Hepatic stellate cell (primary cell): Measurements from ENCODE around the gene PTPRN2.
"Not testable (repeated sequence)": the region's sequence is repeated elsewhere in the genome, so short reads cannot be mapped to it uniquely, and the experiment has no call there.

Experiments
- DNase-seq: peaks from one replicate; pipeline ENCODE4 v3.0.0; 2011; ENCODE audit warnings: low spot score

Gene PTPRN2

DNA sequence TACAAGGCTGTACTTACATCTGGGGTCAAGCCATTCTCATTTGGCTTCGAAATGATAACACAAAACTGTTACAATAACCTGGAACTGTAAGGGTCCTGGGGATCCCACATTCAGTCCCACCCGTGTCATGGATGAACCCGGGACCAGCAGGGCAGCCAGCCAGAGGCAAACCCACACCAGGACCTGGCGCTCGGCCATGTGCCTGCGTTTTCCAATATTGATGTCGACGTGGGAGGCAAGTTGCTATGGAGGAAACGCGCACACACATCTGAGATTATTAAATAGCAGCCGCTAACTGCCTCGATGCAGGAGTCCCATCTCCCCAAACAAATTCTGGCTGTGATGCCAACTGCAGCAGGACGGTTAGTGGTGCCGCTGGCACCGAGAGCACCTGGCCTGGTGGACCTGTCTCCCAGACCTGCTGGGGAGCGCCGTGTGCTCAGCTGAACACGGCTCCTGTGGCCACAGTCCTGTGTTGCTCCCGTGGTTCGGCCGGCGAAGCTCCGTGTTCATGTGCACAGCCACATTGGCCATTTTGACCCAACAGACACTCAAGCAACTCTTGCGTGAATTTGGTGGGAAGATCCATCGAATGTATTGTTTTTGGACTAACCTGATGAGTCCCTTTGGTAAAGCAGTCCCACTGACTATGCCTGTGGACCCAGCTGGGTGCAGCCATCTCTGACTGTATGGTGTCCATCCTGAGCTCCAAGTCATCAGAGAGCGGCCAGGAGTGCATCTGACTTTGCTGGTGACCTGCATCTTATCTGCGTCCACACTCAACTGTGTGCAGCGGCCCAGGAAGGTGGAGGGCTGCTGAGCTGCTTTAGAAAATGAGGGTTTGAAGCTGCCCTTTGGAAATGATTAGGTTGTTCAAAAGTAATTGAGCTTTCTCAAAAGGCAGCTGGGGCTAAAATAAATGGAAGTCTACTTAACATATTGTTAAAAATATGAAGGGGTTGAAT, 852.7 kb downstream of the PTPRN2 start:
- no peak for DNase-seq

DNA sequence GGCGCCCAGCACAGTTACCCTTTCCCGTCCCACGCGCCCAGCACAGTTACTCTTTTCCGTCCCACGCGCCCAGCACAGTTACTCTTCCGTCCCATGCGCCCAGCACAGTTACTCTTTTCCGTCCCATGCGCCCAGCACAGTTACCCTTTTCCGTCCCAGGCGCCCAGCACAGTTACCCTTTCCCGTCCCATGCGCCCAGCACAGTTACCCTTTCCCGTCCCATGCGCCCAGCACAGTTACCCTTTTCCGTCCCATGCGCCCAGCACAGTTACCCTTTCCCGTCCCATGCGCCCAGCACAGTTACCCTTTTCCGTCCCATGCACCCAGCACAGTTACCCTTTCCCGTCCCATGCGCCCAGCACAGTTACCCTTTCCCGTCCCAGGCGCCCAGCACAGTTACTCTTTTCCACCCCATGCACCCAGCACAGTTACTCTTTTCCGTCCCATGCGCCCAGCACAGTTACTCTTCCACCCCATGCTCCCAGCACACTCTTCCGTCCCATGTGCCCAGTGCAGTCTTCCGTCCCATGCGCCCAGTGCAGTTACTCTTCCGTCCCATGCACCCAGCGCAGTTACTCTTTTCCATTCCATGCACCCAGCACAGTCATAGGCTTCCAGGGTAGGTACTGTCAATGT, 853.7 kb downstream of the PTPRN2 start:
- not testable (repeated sequence) for DNase-seq

DNA sequence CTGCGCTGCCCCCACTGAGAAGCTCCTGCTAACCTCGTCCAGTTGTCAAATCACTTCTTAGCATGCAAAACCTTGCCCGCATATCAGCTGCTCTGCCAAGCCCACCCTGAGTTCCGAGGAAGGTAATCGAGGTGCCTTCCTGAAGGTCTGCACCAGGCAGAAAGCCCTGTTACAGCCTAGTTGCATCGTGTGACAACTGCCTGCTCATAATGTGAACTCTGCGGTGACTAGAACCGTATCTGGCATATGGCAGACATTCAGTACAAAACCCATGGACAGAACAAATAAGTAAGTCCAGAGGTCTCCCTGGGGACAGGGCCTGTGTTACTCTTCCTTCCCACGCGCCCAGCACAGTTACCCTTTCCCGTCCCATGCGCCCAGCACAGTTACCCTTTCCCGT, 856.5 kb downstream of the PTPRN2 start:
- DNase-seq: no peak

DNA sequence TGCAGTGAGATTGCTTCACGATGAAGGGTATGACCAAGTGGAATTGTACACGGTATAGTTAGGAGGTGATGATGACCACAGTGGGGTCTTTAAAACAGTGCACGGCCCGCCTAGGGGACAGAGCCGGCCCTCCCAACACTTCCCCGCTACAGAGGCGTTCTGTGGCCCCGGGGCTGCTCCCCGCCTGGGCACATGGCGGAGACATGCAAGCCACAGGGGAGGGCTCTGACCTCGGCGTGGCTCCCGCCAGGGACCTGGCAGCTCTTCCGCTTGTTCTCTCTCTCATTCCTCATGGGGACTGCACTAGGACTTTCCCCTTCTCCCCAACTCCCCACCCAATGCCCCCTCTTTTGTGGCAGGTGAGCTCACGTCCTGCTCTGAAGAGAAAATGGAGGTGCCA, 857.0 kb downstream of the PTPRN2 start:
- DNase-seq: no peak

DNA sequence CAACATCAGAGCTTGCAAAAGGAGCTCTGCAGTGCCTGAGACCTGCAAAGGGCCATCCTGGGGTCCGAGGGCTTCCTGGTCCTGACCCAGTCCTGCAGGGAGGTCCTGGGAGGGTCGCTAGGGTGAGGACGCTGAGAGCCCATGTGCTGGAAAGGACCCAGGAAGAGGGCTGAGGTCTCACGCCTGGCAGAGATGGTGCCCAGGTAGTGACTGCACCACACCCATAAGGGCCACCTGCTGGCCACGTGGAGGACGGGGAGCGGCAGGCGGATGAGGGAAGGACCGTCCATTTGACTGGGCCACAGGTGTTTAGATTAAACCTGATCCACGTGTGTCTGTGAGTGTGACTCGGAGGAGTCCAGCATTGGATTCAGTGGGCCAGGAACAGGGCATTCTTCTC, 858.1 kb downstream of the PTPRN2 start:
- no peak for DNase-seq

DNA sequence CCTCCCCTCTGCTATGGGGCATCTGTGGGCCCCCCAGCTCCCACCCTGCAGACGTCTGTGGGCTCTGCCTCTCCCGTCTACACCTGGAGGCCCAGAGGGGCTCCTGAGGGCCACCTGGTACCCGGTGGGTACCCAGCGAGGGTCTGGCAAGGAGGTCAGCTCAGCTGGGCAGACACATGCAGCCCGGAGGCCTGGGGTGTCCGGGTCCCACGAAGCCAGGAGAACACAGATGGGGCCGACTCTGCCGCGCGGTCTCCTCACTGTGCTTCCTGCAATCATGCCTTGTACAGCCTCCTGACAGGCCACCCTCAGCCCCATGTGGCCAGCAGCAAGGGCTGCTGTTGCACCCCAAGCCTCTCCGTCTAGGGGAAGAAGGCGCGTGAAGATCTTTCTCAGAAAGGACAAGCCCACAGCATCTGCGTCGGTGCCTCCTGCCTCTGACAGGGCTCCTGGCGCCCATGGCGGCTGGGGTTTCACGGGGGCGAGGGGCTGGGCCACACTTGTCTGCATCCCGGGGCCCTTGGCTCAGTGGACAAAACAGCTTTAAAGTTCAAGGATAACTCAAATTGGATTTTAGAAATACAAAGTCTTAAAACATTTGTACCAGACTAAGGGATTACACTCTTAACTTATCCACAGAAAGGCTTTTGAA, 859.5 kb downstream of the PTPRN2 start:
- DNase-seq: no peak

DNA sequence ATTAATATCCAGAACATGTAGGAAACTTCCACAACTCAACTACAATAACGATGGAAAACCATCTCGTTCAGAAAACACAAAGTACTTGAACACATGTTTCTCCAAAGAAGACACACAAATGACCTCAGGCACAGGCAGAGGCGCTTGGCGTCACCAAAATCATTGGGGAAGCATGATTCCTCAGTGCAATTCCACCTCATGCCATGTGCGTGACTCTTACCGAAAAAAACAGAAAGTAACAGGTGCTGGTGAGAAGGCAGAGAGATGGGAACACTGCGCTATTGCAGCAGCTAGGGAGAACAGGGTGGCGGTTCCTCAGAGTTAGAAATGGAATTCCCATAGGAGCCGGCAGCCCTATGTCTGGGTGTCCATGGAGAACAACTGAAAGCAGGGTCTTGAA, 860.9 kb downstream of the PTPRN2 start:
- DNase-seq: no peak

DNA sequence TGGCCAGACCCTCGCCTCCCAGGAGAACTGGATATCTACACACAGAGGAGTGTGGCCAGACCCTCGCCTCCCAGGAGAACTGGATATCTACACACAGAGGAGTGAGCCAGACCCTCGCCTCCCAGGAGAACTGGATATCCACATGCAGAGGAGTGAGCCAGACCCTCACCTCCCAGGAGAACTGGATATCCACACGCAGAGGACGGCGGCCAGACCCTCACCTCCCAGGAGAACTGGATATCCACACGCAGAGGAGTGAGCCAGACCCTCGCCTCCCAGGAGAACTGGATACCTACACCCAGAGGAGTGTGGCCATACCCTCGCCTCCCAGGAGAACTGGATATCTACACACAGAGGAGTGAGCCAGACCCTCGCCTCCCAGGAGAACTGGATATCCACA, 862.3 kb downstream of the PTPRN2 start:
- not testable (repeated sequence) for DNase-seq

DNA sequence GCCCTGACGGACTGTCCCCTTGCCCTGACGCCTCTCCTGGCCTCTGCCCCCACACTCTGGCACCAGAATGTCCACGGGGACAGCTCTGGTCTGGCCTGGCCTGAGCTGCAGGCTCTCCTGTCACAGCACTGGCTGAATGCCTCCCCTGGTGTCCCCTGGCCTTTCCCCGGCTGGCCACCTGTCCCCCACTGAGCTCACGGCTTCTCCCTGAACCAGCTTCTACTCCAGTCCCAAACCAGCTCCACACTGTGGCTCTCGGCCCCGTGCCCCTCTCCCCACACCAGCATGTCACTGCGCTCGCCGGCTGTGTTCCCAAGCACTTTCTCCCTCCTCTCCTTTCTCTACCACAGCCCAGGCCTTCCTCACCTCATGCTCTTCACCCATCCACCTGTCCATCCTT, 864.4 kb downstream of the PTPRN2 start:
- no peak for DNase-seq

DNA sequence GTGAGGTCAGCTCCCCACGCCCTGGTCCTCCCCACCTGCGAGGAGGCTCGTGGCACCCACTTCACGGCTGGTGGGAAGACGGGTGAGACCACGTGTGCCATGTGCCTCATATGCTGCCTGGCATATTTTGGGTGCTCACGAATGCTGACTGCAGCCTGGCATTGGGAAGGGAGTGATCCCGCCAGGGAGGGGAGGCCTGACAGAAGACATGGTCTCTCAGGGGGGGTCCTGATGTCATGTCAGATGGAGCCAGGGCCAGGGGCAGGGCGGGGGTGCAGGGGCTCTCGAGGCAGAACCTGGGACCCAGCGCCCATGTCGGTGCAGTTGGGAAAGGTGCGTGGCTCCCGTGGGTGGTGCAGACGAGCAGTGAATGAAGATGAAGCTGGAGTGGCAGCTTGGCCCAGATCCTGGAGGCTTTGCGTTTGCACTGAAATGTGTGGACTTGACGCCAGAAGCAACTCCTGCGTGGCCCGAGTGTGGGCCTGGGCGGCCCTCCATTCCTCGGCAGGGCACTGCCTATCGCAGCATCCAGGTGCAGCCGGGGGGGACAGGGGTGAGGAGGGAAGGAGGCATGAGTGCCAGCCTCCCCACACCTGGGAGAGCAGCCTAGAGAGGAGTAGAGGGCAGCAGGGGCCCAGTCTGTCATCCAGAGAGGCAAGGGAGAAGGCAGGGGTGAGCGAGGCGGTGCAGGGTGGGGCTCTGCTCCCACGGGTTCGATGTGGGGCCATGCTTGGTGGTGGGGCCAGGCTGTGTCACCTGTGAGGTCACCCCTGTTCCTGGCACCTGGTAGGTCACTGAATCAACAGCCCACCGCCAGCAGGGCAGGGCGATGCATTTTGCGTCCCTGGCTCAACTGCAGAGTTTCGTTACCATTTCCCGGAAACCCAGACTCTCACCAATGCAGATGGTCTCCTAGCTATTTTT, 865.2 kb downstream of the PTPRN2 start:
- no peak for DNase-seq

DNA sequence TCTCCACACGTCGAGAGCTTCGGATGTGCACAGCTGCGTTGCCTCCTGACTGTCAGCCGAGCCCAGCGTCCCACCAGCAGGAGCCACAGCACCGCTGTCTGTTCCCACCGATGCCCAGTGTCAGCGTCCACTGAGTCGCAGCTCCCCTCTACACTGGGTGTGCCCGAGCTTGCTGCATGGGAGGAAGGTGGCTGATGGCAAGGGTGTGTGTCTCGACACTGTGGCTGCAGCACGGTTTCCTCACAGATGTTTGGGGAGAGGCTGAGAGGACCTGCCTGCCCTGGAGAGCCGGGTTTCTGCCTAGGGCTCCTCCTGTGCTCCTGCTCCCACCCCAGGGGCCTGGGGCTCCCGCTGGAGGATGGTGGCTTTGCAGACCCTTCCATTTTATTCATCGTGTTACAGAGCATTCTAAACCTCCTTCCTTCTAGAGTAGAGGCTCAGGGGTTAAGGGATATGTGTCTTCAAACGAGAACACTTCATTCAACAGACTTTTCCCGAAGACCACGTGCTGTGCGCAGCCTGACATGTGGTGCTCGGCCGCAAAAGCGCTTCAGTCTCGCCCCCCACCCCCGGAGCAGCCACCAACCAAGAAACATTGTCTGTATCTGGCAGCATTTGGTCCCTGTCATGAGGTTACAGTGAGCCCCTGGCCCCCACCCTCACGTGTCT, 866.0 kb downstream of the PTPRN2 start:
- DNase-seq: no peak

DNA sequence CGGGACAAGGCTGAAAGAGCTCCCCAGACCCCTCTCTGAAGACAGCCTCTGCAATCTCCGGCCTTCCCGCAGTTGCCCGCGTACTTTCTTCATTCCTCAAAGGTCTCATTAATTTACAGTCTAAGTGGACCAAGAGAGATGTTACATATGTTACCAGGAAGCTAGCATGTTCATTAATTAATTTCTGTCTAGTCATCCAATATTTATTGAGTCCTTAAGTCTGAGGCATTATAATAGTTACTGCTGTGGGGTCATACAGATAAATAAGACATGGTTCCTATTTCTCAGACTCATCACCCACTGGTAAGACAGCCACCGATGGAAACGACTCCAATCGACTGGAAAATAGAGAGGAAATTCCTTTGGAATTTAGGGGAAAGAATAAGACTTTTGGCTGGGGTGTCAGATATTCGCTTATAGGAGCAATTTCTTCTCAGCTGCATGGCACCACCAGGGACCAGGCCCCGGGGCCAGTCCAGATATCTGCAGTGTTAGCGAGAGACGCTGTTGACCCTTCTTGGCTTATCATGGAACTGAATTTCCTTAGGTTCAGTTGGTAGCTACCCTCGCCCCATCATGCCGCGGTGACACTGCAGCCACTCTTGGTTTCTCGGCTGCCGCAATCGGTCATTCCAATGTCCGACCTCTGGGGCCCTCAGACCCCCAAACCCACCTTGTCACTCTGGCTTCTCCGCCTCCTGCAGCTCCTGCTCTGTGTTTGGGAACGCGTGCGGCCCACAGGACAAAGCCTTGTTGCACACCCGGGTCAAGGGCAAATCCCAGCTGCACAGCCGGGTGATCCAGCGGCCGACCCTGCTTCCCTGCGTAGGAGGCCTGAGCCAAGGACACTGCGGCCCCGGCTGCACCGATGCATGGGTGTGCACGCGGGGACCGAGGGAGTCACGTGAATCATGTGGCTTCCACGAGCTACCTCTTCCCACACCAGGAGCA, 867.6 kb downstream of the PTPRN2 start:
- DNase-seq: no peak

DNA sequence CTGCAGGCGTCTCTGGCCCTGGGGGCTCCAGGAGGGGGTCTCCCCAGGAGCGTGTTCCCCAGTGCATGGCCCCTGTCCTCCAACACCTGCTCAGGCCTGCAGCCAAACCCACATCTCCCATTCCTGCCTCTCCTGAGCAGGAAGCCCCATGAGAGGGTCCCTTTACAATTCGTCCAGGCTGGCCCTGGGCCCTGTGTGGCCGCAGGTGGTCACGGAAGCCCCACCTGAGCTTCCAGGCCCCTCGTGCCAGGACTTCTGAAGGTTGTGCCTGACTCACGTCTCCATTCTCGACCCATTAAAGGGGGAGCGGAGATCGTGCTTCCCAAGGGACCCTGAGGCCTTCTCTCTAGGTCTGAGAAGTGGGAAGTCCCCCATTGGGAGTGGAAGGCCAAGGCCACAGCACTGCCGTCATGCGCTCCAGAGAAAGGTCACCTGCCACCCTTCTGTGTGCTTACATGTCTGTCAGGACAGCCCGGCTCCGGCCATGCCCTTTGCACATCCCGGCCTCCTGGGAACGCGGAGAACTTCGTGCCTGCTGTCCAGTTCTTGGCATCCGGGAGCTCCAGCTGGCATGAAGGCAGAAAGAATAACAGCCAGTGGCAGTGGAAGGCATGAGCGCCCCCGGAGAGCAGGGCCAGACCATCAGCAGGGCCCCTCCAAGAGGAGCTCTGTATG, 868.5 kb downstream of the PTPRN2 start:
- DNase-seq: no peak

DNA sequence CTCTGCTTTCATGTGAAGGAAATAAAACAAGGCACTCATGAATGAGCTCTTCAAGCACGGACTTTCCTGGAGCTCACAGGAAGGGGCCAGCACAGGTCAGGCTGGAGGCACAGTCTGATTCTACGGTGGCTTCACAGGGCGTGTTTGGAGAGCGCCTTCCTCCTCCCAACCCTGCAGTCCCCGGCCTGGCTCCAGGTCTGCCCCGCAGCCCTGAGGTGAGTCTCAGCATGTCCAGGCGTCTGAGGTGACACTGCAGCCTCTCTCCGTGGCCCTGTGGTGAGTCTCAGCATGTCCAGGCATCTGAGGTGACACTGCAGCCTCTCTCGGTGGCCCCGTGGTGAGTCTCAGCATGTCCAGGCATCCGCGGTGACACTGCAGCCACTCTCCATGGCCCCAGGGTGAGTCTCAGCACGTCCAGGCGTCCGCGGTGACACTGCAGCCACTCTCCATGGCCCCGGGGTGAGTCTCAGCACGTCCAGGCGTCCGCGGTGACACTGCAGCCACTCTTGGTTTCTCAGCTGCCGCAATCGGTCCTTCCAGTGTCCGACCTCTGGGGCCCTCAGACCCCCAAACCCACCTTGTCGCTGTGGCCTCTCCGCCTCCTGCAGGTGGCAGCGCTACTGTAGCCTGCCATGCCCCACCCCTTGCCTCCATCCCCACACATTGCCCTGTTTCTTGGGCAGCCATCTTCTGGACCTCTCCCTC, 869.2 kb downstream of the PTPRN2 start:
- no peak for DNase-seq

DNA sequence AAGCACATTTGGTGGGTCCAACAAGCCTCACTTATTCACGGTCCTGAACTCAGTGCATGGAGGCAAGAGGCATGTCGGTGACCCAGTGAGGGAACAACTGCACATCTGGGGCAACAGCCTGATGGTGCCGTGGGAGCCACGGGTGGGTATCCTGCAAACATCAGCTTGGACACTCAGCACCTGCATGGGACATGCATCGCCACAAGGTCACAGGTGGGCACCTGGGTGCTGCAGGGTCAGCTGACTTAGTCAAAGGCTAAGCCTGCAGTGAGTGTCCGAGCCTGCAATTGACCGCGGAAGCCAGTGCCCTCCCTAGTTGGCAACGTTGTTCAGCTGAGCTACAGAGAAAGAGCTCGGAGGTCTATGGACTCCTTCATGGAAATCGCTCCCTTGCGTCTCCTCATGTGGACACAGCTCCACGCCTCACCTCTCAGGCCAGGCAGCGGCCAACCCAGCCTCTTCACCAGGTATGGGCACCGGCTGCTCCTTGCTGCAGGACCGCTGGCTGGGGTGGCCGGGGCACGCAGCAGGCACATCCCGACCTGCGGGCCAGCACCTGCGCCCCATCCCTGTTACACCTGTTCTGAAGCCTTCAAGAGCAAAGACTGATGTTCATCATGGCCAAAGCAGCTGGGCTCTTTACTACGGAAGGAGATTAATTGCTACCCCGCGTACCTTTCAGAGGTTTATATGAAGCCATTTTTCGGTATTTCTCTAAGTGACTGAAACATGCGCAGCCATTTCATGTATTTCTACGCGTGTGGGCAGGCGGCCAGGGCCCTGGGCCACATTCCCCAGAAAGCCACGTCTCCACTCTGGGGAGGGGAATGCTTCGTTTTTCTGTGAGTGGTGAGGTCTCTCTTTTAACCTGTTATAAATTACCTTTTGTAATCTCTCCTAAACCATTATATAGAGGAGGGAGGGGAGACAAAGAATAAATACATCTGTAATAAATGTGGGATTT, 870.1 kb downstream of the PTPRN2 start:
- DNase-seq: no peak

DNA sequence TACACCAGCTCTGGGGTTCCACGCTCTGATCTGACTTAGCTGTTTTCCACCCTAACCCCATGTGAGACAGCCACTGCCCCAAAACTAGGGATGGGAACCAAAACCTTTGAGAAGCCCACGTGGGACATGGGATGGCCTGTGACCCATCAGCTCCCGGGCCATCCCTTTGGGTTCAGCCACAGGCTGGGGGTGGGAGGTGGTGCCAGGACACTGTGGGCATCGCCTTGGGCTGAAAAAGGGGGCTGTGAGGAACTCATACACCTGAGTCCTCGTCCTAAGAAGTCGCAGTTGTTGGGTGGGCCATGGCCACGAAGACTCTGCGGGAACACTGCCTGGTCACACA, 871.7 kb downstream of the PTPRN2 start:
- no peak for DNase-seq

DNA sequence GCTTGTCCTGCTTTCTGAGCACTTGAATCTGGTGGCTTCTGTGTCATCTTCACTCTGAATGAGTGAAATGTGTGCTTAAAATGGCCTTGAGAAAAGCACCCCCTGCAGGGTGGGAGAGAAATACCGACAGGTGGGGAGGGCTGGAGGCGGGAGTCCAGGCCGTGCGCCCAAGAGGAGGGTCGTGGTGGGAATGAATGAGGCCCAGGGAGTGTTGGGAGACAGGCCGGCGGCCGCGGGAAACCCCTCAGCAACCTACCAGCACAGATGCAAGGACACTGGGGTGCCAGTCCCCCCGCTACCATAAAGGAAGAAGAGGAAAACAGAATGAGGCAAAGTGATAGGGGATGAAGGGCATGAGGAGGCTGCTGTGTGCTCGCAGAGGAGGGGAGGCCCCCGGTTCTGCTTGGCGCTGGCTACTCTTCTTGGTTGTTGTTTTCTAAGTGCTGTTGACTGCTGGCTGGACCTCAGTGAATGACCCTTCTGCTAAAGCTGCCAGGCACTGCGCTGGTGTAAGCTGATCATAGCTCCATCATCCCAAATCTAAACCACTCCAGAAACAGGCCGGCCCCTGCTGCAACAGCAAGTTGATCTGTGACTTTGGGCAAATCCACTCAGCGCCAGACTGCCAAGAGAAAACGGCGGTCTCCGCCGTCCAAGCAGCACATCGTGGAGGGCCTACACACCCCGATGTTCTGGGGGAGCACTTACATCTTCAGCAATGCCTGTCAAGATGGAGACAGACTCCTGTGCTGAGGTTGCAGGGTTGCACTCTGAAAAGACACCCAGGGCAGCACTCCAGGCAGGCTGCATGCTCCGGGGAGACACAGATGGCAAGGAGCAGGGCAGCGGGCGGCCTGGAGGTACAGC, 872.3 kb downstream of the PTPRN2 start:
- no peak for DNase-seq
